Stimulated activated CD8-positive, alpha-beta memory T cell treated with anti-CD3 and anti-CD28 coated beads, Interleukin-7, amount 100 ng/mL, for 48 hours (primary cell): ENCODE measurements around the gene TAAR9.

ENCODE experiments used
- DNase-seq, 2 donors: peaks; one replicate each; pipeline ENCODE4 v3.0.0-alpha.2; 2020; ENCODE audit warnings: low read depth in 1 of 2; ENCODE audit errors: extremely low read depth in 1 of 2

Gene TAAR9

DNA sequence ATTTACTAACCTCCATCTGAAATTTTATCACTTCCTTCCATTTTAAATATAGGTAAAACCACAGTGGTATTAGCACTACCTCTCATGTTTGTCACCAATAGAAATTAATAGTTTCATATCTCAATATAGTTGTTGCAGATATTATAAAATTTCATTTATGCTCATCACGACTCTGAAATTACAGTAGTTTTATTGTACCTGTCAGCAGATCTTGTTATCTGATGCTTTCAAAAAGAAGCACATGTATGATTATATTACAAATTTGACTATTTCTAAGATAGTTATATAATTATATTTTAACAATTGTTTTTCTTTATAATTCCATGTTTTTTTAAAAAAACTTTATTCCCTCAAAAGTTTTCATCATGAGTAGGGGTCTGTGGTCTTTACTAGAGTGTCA is 46.6 kb downstream of the TAAR9 start:
- no peak for DNase-seq

DNA sequence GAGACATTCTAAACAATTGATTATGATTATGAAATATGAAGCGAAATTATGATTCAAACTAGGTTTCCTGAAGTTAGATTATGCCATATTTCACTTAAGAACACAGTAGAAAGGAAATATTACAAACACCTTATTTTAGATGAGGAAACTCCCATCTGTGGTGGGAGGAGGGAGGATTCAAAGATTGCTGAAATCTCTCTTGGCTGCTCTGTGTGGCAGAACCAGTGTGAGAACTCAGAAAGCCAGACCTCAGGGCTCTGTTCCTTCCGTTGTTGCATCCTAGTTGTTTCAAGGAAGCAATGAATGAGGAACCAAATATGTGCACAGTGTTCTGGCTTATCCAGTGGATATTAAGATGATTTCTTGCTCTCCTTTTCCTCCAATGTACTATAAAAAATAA is 49.3 kb downstream of the TAAR9 start:
- no peak for DNase-seq
